ENCODE data around the gene FGF7. TPM values are rescaled to one million over a fixed set of nuclear protein-coding genes. Genes with fewer than 3 reads are reported as not detected.

FGF7 gene
- total RNA-seq, 1 experiment from 2014 or later: not detected

GRCh38 chr15:49439678-49440395 is 16.8 kb downstream of the FGF7 start:
- Histone ChIP-seq H2BK12ac (ENCODE audit: insufficient read length, low read depth, low read length) (no peak overlapping the region), H3K4me2 (ENCODE audit: insufficient read depth, insufficient read length, low read length) (no peak overlapping the region), H3K4ac (ENCODE audit: low read depth, low read length) (no peak overlapping the region), H2BK5ac (ENCODE audit: insufficient read length, low read length) (no peak overlapping the region), H4K91ac (ENCODE audit: insufficient read length, low read depth, low read length) (no peak overlapping the region), H3K9ac (ENCODE audit: extremely low read depth, insufficient read length, low read length) (no peak overlapping the region), H2AK5ac (ENCODE audit: insufficient read length, low read length) (no peak overlapping the region), H4K8ac (replicated peaks; ENCODE audit: insufficient read length, low read depth, low read length) (no peak overlapping the region), H4K5ac (ENCODE audit: insufficient read length, low read depth, low read length) (no peak overlapping the region), H3K27ac (ENCODE audit: insufficient read length, low read depth, low read length) (no peak overlapping the region), H3K23me2 (ENCODE audit: insufficient read length, low read depth, low read length, poor library complexity, severe bottlenecking) (no peaks in the 10 kb centered on the region), H3K27me3 (ENCODE audit: insufficient read depth, low read length) (no peaks in the 10 kb centered on the region), H4K20me1 (ENCODE audit: control insufficient read depth, insufficient read depth, insufficient read length) (no peaks in the 10 kb centered on the region), H3K18ac (ENCODE audit: insufficient read length, low read depth, low read length) (no peak overlapping the region), H3K79me1 (ENCODE audit: insufficient read depth, low read depth, low read length, poor library complexity, severe bottlenecking) (no peaks in the 10 kb centered on the region), H3K23ac (ENCODE audit: insufficient read length, low read depth, low read length) (no peak overlapping the region), H3K79me2 (ENCODE audit: insufficient read depth, low read length) (no peaks in the 10 kb centered on the region), H2BK20ac (ENCODE audit: low read depth, low read length, poor library complexity, severe bottlenecking) (no peak overlapping the region), H2AFZ (ENCODE audit: low read length) (no peak overlapping the region), H3K14ac (ENCODE audit: insufficient read depth, low read length) (no peak overlapping the region), H3K4me1 (ENCODE audit: insufficient read depth, low read length) (no peaks in the 10 kb centered on the region; the same call in 1 of the 2 replicates), H3K9me3 (ENCODE audit: control insufficient read depth, low read depth, low read length) (no peaks in the 10 kb centered on the region), H3T11ph (ENCODE audit: low read length) (no peak overlapping the region), H2BK120ac (ENCODE audit: low read depth, low read length, poor library complexity, severe bottlenecking) (no peak overlapping the region), H2BK15ac (ENCODE audit: low read depth, low read length) (no peak overlapping the region), H3K56ac (ENCODE audit: insufficient read length, low read depth, low read length) (no peak overlapping the region)
- Mint-ChIP-seq H3K27me3 (ENCODE audit: low read depth) (no peaks in the 10 kb centered on the region), H3K4me1 (peaks cover 11 to 13% of the 10 kb centered on the region in 2 experiments), H3K27ac (no peak overlapping the region; a peak in 1 of 7 replicates), H3K9me3 (no peaks in the 10 kb centered on the region), H3K36me3 (ENCODE audit: insufficient read depth in 1 of 3, low read depth in 3 of 3) (no peaks in the 10 kb centered on the region), H3K4me3 (no peak overlapping the region)
- no peak for DNase-seq
- TF ChIP-seq, protein P1, sequence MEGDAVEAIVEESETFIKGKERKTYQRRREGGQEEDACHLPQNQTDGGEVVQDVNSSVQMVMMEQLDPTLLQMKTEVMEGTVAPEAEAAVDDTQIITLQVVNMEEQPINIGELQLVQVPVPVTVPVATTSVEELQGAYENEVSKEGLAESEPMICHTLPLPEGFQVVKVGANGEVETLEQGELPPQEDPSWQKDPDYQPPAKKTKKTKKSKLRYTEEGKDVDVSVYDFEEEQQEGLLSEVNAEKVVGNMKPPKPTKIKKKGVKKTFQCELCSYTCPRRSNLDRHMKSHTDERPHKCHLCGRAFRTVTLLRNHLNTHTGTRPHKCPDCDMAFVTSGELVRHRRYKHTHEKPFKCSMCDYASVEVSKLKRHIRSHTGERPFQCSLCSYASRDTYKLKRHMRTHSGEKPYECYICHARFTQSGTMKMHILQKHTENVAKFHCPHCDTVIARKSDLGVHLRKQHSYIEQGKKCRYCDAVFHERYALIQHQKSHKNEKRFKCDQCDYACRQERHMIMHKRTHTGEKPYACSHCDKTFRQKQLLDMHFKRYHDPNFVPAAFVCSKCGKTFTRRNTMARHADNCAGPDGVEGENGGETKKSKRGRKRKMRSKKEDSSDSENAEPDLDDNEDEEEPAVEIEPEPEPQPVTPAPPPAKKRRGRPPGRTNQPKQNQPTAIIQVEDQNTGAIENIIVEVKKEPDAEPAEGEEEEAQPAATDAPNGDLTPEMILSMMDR (conservative IDR thresholded peaks at IDR 0.05): no peak
- no CpG with 5 or more reads among the region's 5 CpGs for WGBS (ENCODE audit: extremely low coverage, insufficient read length, low lambda C conversion rate)
